NCI-H460 (cell line): ENCODE results near the gene IL6R. TPM values are rescaled to one million over a fixed set of nuclear protein-coding genes. Genes with fewer than 3 reads are reported as not detected.

Source experiments
- DNase-seq: peaks from one replicate; pipeline ENCODE4 v3.0.0-alpha.2; 2016; ENCODE audit warnings: low read depth; ENCODE audit errors: extremely low read depth
- total RNA-seq: library from RNA; depleted of rRNA; stranded (reverse); fragments of >200 nt; shearing (Covaris generic); gene quantifications from 2 replicates; pipeline ENCODE4 v1.2.3, GENCODE V29; 2014

The IL6R gene
- total RNA-seq, 1 experiment from 2014 or later, result 4.9 TPM

- no peak for DNase-seq
Observed at GRCh38 chr1:154445040-154445472, 39.9 kb downstream of the IL6R start.

- DNase-seq, result no peak
Observed at GRCh38 chr1:154446292-154446691, 41.1 kb downstream of the IL6R start.

GRCh38 chr1:154446789-154447188 lies 41.6 kb downstream of the IL6R start:
- DNase-seq, result no peak

GRCh38 chr1:154448331-154448811 lies 43.2 kb downstream of the IL6R start:
- no peak for DNase-seq

- DNase-seq, result no peak
Observed at GRCh38 chr1:154453161-154453560, 48.0 kb downstream of the IL6R start.

GRCh38 chr1:154453574-154454352 lies 48.6 kb downstream of the IL6R start:
- DNase-seq, result no peak

- DNase-seq, result no peak
Observed at GRCh38 chr1:154454386-154455120, 49.4 kb downstream of the IL6R start.

GRCh38 chr1:154456631-154457030 lies 51.5 kb downstream of the IL6R start:
- no peak for DNase-seq

- no peak for DNase-seq
Observed at GRCh38 chr1:154459080-154459479, 53.9 kb downstream of the IL6R start.

GRCh38 chr1:154460695-154461260 lies 55.6 kb downstream of the IL6R start:
- DNase-seq, result no peak

- DNase-seq, result no peak
Observed at GRCh38 chr1:154463512-154463990, 58.4 kb downstream of the IL6R start.

- no peak for DNase-seq
Observed at GRCh38 chr1:154465621-154466195, 60.6 kb downstream of the IL6R start.

- no peak for DNase-seq
Observed at GRCh38 chr1:154466206-154466605, 61.1 kb downstream of the IL6R start.

GRCh38 chr1:154466921-154467417 lies 61.8 kb downstream of the IL6R start:
- no peak for DNase-seq

GRCh38 chr1:154467434-154468102 lies 62.4 kb downstream of the IL6R start:
- DNase-seq, result no peak

- no peak for DNase-seq
Observed at GRCh38 chr1:154468535-154469250, 63.5 kb downstream of the IL6R start.

GRCh38 chr1:154469844-154470560 lies 64.9 kb downstream of the IL6R start:
- no peak for DNase-seq

GRCh38 chr1:154471304-154471703 lies 66.2 kb downstream of the IL6R start:
- no peak for DNase-seq

- no peak for DNase-seq
Observed at GRCh38 chr1:154474802-154475201, 69.7 kb downstream of the IL6R start.
